SW480 (cell line): Measurements from ENCODE around the gene HARBI1.

Source experiments
- DNase-seq: peaks from one replicate; pipeline ENCODE4 v3.0.0-alpha.2; 2016; ENCODE audit warnings: low spot score

HARBI1 gene

GRCh38 chr11:46633291-46634217 lies 16.5 kb upstream of the HARBI1 start:
- DNase-seq: no peak

- DNase-seq: no peak
Measured at GRCh38 chr11:46632502-46632901, 15.5 kb upstream of the HARBI1 start.

GRCh38 chr11:46631676-46632075 lies 14.6 kb upstream of the HARBI1 start:
- no peak for DNase-seq

- DNase-seq: no peak
Measured at GRCh38 chr11:46630237-46630636, 13.2 kb upstream of the HARBI1 start.

GRCh38 chr11:46628961-46629360 lies 11.9 kb upstream of the HARBI1 start:
- DNase-seq: no peak

- no peak for DNase-seq
Measured at GRCh38 chr11:46625406-46625805, 8.4 kb upstream of the HARBI1 start.

- DNase-seq: no peak
Measured at GRCh38 chr11:46618837-46619236, 1.8 kb upstream of the HARBI1 start.

GRCh38 chr11:46617972-46618314 lies 916 bp upstream of the HARBI1 start:
- DNase-seq: no peak

GRCh38 chr11:46616551-46617133 lies 385 bp downstream of the HARBI1 start:
- DNase-seq: no peak

- no peak for DNase-seq
Measured at GRCh38 chr11:46615756-46616155, 1.3 kb downstream of the HARBI1 start.

GRCh38 chr11:46612326-46612725 lies 4.7 kb downstream of the HARBI1 start:
- DNase-seq: no peak

- no peak for DNase-seq
Measured at GRCh38 chr11:46611526-46612304, 5.3 kb downstream of the HARBI1 start.

- DNase-seq: no peak
Measured at GRCh38 chr11:46609386-46609785, 7.6 kb downstream of the HARBI1 start.

- no peak for DNase-seq
Measured at GRCh38 chr11:46607516-46607915, 9.5 kb downstream of the HARBI1 start.

- DNase-seq: no peak
Measured at GRCh38 chr11:46604796-46605195, 12.2 kb downstream of the HARBI1 start.

- no peak for DNase-seq
Measured at GRCh38 chr11:46603704-46604308, 13.2 kb downstream of the HARBI1 start.

GRCh38 chr11:46601129-46601528 lies 15.9 kb downstream of the HARBI1 start:
- no peak for DNase-seq

GRCh38 chr11:46600194-46600960 lies 16.6 kb downstream of the HARBI1 start:
- DNase-seq: no peak

GRCh38 chr11:46599340-46600193 lies 17.5 kb downstream of the HARBI1 start:
- no peak for DNase-seq

- DNase-seq: no peak
Measured at GRCh38 chr11:46597609-46598219, 19.3 kb downstream of the HARBI1 start.
